Nephron (organoid): ENCODE results near the gene CUL2.
"Not testable (repeated sequence)": the region's sequence is repeated elsewhere in the genome, so short reads cannot be mapped to it uniquely, and the experiment has no call there.

Experiments used
- H3K27ac Mint-ChIP-seq, 3 experiments: 2 replicates each; pipeline ENCODE4 v1.8.0; 2020; ENCODE audit warnings: mixed read lengths in 3 of 3, mild to moderate bottlenecking in 2 of 3, moderate library complexity in 1 of 3
- H3K27me3 Mint-ChIP-seq: 2 replicates; pipeline ENCODE4 v1.8.0; 2021; ENCODE audit warnings: low read depth, mild to moderate bottlenecking, moderate library complexity, mixed read lengths
- H3K36me3 Mint-ChIP-seq: 2 replicates; pipeline ENCODE4 v1.8.0; 2020; ENCODE audit warnings: low read depth, mixed read lengths
- H3K4me1 Mint-ChIP-seq: 2 replicates; pipeline ENCODE4 v1.8.0; 2020; ENCODE audit warnings: mixed read lengths
- H3K4me3 Mint-ChIP-seq, 3 experiments: 2 replicates each; pipeline ENCODE4 v1.8.0; 2020; ENCODE audit warnings: mild to moderate bottlenecking in 3 of 3, mixed read lengths in 3 of 3, moderate library complexity in 2 of 3
- H3K9me3 Mint-ChIP-seq: 2 replicates; pipeline ENCODE4 v1.8.0; 2020; ENCODE audit warnings: mixed read lengths
- CTCF ChIP-seq, 3 experiments: fragments of 200-600 bp; sonication (generic); IDR thresholded peaks; one replicate each; pipeline ENCODE4 v1.5.0; 2021; ENCODE audit warnings: antibody characterized with exemption in 3 of 3; ENCODE audit not compliant: unreplicated experiment in 3 of 3

Gene CUL2

GRCh38 chr10:35092851-35093250 is 2.7 kb upstream of the CUL2 start:
- Mint-ChIP-seq H3K4me1 (peaks cover 25% of the 10 kb centered on the region), H3K27ac (no peak overlapping the region), H3K36me3 (peaks cover 5% of the 10 kb centered on the region), H3K9me3 (no peaks in the 10 kb centered on the region), H3K27me3 (peaks cover 11% of the 10 kb centered on the region), H3K4me3 (peak overlapping the region in 2 of 3 experiments; percentile 14 to 25)
- no peak for TF ChIP-seq CTCF (IDR thresholded peaks at IDR 0.05; ENCODE audit: unreplicated experiment in 3 of 3)

GRCh38 chr10:35091994-35092790 is 2.1 kb upstream of the CUL2 start:
- Mint-ChIP-seq H3K4me1 (peaks cover 32% of the 10 kb centered on the region), H3K4me3 (peak overlapping the region; percentile 25 to 40 (median 35)), H3K9me3 (no peaks in the 10 kb centered on the region), H3K36me3 (peaks cover 11% of the 10 kb centered on the region), H3K27me3 (peaks cover 11% of the 10 kb centered on the region), H3K27ac (no peak overlapping the region)
- TF ChIP-seq CTCF (IDR thresholded peaks at IDR 0.05; ENCODE audit: unreplicated experiment in 3 of 3), result no peak

GRCh38 chr10:35089611-35090161 is 455 bp downstream of the CUL2 start:
- Mint-ChIP-seq H3K9me3 (no peaks in the 10 kb centered on the region), H3K4me3 (peak overlapping the region; percentile 86 to 98 (median 90)), H3K27ac (peak overlapping the region; percentile 95 to 99 (median 97)), H3K27me3 (no peaks in the 10 kb centered on the region), H3K4me1 (peaks cover 32% of the 10 kb centered on the region), H3K36me3 (peaks cover 22% of the 10 kb centered on the region)
- no peak for TF ChIP-seq CTCF (IDR thresholded peaks at IDR 0.05; ENCODE audit: unreplicated experiment in 3 of 3)

GRCh38 chr10:35083242-35083641 is 6.9 kb downstream of the CUL2 start:
- Mint-ChIP-seq H3K27ac (no peak overlapping the region), H3K9me3 (peaks cover 15% of the 10 kb centered on the region), H3K4me1 (peaks cover 9% of the 10 kb centered on the region), H3K4me3 (no peak overlapping the region), H3K27me3 (no peaks in the 10 kb centered on the region), H3K36me3 (peaks cover 66% of the 10 kb centered on the region)
- TF ChIP-seq CTCF (IDR thresholded peaks at IDR 0.05; ENCODE audit: unreplicated experiment in 3 of 3), result no peak

GRCh38 chr10:35080261-35080660 is 9.9 kb downstream of the CUL2 start:
- H3K27me3 Mint-ChIP-seq, H3K4me3 Mint-ChIP-seq, H3K27ac Mint-ChIP-seq, H3K4me1 Mint-ChIP-seq: not testable (repeated sequence)
- Mint-ChIP-seq H3K9me3 (peaks cover 15% of the 10 kb centered on the region), H3K36me3 (peaks cover 59% of the 10 kb centered on the region)

- no peak for TF ChIP-seq CTCF (IDR thresholded peaks at IDR 0.05; ENCODE audit: unreplicated experiment in 3 of 3)
- H3K9me3 Mint-ChIP-seq, result peaks cover 15% of the 10 kb centered on the region
- H3K4me3 Mint-ChIP-seq, result no peak overlapping the region
- no peak overlapping the region for H3K27ac Mint-ChIP-seq
- H3K36me3 Mint-ChIP-seq, result peaks cover 61% of the 10 kb centered on the region
- H3K4me1 Mint-ChIP-seq, result no peaks in the 10 kb centered on the region
- no peaks in the 10 kb centered on the region for H3K27me3 Mint-ChIP-seq
These were observed 10.4 kb downstream of the CUL2 start for GRCh38 chr10:35079763-35080162.
